Urinary bladder (tissue), 2 donors: ENCODE data around the gene DNAH8. TPM values are rescaled to one million over a fixed set of nuclear protein-coding genes. Genes with fewer than 3 reads are reported as not detected.

ENCODE experiments used
- polyA plus RNA-seq: library from polyadenylated mRNA; stranded (reverse); fragments of 200-250 nt; gene quantifications from one replicate; pipeline ENCODE4 v1.2.3, GENCODE V29; 2013
- small RNA-seq: library from RNA; depleted of rRNA; stranded (forward); fragments of <200 nt; gene quantifications from one replicate; pipeline ENCODE3, GENCODE V24; 2014
- total RNA-seq: library from RNA; depleted of rRNA; stranded (reverse); fragments of >200 nt; gene quantifications from one replicate; pipeline ENCODE4 v1.2.3, GENCODE V29; 2014
- donor health status: healthy.

The DNAH8 gene
- total and polyA plus RNA-seq, 2 donors: 0.01 to 1.5 TPM

Small RNA genes within 50 kb of the gene (small RNA-seq; reads per million reads assigned to genes)
- gene AL034345.1 (not detected), gene RF00393 (not detected)

Other genes with a start within 250 kb of the DNAH8 start
- gene BTBD9, start 75.4 kb upstream of the DNAH8 start, total RNA-seq: 34.2 TPM
- gene BTBD9, start 75.4 kb upstream of the DNAH8 start, polyA plus RNA-seq: 5.3 TPM
- 160 TPM for gene GLO1, start 12.2 kb upstream of the DNAH8 start, total RNA-seq
- gene GLO1, start 12.2 kb upstream of the DNAH8 start, polyA plus RNA-seq: 67.9 TPM